Uterine smooth muscle cell (primary cell): ENCODE data around the gene CCNJ. TPM values are rescaled to one million over a fixed set of nuclear protein-coding genes. Genes with fewer than 3 reads are reported as not detected.

Source experiments
- total RNA-seq: library from RNA; depleted of rRNA; stranded (reverse); fragments of >200 nt; gene quantifications from 2 replicates; pipeline ENCODE4 v1.2.3, GENCODE V29; 2014

CCNJ gene, protein sequence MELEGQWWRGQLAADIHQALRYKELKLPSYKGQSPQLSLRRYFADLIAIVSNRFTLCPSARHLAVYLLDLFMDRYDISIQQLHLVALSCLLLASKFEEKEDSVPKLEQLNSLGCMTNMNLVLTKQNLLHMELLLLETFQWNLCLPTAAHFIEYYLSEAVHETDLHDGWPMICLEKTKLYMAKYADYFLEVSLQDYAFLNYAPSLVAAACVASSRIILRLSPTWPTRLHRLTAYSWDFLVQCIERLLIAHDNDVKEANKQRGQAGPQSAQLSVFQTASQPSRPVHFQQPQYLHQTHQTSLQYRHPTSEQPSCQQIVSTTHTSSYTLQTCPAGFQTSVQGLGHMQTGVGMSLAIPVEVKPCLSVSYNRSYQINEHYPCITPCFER
- 5.6 and 6.4 TPM in 2 replicates for total RNA-seq

DNA sequence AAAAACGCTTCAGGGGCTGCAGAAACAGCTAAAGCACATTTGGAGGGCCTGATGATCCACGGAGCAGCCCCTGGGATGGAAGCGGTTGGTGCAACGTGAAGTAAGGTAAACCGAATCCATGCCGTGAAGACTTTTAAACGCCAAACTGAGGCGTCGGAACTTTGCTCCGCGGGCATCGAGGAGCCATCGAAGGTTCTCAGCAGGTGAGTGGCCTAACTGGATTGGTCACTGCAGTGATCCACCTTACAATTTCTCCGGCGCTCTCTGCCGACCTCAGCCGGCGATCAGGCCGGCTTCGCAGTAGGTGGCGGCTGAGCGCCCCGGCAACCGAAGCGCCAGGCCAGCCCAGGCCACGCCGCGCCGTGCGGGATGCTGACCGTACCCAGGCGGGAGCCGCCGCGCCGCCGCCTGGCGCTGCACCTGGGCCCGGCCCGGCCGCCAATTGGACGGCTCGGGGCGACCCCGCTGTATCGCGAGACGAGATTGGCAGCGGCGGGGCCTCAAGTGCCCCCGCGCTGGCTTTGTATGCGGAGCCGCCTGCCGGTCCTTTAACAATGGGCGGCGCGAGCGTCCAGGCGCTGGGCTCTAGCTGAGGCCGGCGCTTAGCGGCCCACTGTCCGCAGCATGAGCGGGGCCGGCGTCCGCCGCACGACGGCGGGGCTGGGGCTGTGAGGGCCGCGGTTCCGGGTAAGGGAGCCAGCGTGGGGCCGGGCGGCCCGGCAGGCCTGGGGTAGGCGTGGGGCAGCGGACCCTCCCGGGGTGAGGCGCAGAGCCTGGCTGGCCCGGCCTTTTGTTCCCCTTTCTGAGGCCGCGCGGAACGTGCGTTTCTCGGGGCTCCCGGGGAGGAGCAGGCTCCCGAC lies at the start of gene CCNJ:
Gene CCNJ, plus strand, starts transcription at position 551 of the 860 bp plus-strand sequence. CDS start 811 bp downstream, outside the sequence.

Other genes starting within 250 kb of the CCNJ start
- not detected in 2 replicates for gene CC2D2B, start 135.6 kb upstream of the CCNJ start, total RNA-seq
- gene ZNF518A, start 86.7 kb downstream of the CCNJ start, total RNA-seq = 15.5 and 21.4 TPM in 2 replicates
- gene BLNK, start 228.0 kb downstream of the CCNJ start, total RNA-seq = not detected in 2 replicates